Measurements from ENCODE around the gene SLK. TPM values are rescaled to one million over a fixed set of nuclear protein-coding genes. Genes with fewer than 3 reads are reported as not detected.

Gene SLK
- total and polyA plus RNA-seq, 2 of the 4 experiments (the other 2 are of a cell fraction): 8.1 to 21.5 TPM

DNA sequence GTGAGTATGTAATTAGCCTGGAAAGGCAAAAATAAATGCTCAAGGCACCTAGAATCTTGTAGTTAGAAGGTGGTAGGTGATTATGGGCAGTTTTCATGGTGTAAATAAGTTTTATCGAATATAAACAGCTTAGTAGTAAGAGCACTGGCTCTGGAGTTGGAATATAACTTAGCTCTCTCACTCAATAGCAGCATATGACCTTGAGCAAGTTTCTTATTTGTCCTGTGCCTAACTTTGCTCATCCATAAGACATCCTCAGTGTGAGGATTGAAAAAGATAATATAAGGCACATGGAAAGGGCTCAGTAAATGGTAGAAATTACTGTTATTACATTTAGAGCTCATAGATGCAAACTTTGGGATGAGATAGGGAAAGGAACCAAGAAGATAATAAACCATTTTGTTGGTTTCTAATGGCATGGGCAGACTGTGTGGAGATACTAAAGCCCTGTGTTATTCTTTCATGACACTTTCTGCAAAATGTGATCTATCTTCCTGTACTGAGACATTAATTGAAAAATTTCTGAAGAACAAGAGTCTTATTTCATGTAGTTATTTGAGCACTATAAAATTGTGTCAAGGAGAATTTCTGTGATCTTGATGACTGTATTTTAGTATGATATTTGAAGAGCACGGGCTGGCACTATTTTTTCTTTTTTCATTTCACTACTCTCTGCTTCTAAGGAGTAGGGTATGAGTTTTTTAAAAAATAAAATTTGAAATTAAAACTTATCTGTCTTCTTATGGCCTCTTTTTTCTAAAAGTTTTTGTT lies 3.1 kb downstream of the SLK start:
- Histone ChIP-seq H2AK9ac (replicated peaks; ENCODE audit: low read depth, low read length, poor library complexity) (no peak overlapping the region), H3K79me1 (ENCODE audit: low read depth in 1 of 2, low read length in 2 of 2) (peaks cover 12 to 34% of the 10 kb centered on the region in 2 experiments), H3K14ac (replicated peaks; ENCODE audit: low read depth, low read length) (no peak overlapping the region; the same call in 1 of the 2 replicates), H3K4ac (ENCODE audit: low read depth, low read length) (no peak overlapping the region), H2BK20ac (ENCODE audit: low read depth, low read length) (no peak overlapping the region), H3K23ac (ENCODE audit: low read depth, low read length) (no peak overlapping the region; the same call in 1 of the 2 replicates), H2AFZ (replicated peaks; ENCODE audit: low read length, poor library complexity) (no peak overlapping the region), H3K36me3 (ENCODE audit: control insufficient read depth, insufficient read depth, low read length) (no peaks in the 10 kb centered on the region), H2BK5ac (ENCODE audit: low read depth, low read length, poor library complexity, severe bottlenecking) (no peak overlapping the region), H3K56ac (ENCODE audit: extremely low read depth, insufficient read depth, low read length) (no peak overlapping the region), H3K9me1 (ENCODE audit: insufficient read depth, low read length) (peaks cover 3% of the 10 kb centered on the region), H3K4me3 (ENCODE audit: insufficient read depth, low read depth, low read length) (peak overlapping the region; percentile 93; the same call in 1 of the 2 replicates), H4K5ac (ENCODE audit: low read depth, low read length) (no peak overlapping the region), H3K4me1 (ENCODE audit: control insufficient read depth, insufficient read depth, low read length) (no peaks in the 10 kb centered on the region; the same call in 1 of the 2 replicates), H3K27me3 (ENCODE audit: control insufficient read depth, insufficient read depth, low read length) (no peaks in the 10 kb centered on the region), H2BK120ac (ENCODE audit: low read depth, low read length) (no peak overlapping the region), H3K18ac (ENCODE audit: low read depth, low read length) (no peak overlapping the region), H3K27ac (ENCODE audit: insufficient read depth, low read length) (no peak overlapping the region), H4K20me1 (ENCODE audit: insufficient read depth, low read length) (peaks cover 27% of the 10 kb centered on the region; the same call in 1 of the 2 replicates), H3K9me3 (ENCODE audit: control insufficient read depth, insufficient read depth, low read length) (no peaks in the 10 kb centered on the region), H3K4me2 (ENCODE audit: low read depth, low read length) (peak overlapping the region; percentile 67), H3K9ac (ENCODE audit: low read depth, low read length) (peak overlapping the region; percentile 57; the same call in 1 of the 2 replicates), H2BK15ac (ENCODE audit: low read depth, low read length) (no peak overlapping the region), H2AK5ac (ENCODE audit: low read depth, low read length) (no peak overlapping the region), H4K91ac (ENCODE audit: insufficient read depth, low read depth, low read length) (no peak overlapping the region), H4K8ac (ENCODE audit: low read depth in 2 of 2, low read length in 2 of 2) (no peak overlapping the region)
- CTCF ChIA-PET: interaction anchor here (0.6 to 0.7 kb wide), 2 partner anchors 11 to 155 kb away, joined by 3 read pairs; no protein-coding TSS in a partner anchor
- DNase-seq: no peak
- in situ Hi-C loops (cut with MboI; ENCODE audit: low sequenced_read_pairs): no loop called here
- POLR2A ChIA-PET (ENCODE audit: unreplicated experiment): interaction anchor here (0.5 kb wide), 1 partner anchor 355 kb away, joined by 3 read pairs; no protein-coding TSS in a partner anchor
- no TSS peak for BruUV-seq (replicated peaks)
- WGBS, 2 experiments (ENCODE audit: extremely low coverage in 2 of 2, insufficient read length in 1 of 2): no CpG with 5 or more reads among the region's 2 CpGs
- intact Hi-C loops (cut with micrococcal nuclease): loop anchor here (5.0 kb wide), 3 partner anchors 42 to 237 kb away; partner anchors contain the start of gene STN1
- dilution Hi-C loops (cut with HindIII; ENCODE audit: low sequenced_read_pairs, unreplicated experiment): no loop called here
- ATAC-seq (ENCODE audit: low read depth): no peak
- TF ChIP-seq, protein P1, sequence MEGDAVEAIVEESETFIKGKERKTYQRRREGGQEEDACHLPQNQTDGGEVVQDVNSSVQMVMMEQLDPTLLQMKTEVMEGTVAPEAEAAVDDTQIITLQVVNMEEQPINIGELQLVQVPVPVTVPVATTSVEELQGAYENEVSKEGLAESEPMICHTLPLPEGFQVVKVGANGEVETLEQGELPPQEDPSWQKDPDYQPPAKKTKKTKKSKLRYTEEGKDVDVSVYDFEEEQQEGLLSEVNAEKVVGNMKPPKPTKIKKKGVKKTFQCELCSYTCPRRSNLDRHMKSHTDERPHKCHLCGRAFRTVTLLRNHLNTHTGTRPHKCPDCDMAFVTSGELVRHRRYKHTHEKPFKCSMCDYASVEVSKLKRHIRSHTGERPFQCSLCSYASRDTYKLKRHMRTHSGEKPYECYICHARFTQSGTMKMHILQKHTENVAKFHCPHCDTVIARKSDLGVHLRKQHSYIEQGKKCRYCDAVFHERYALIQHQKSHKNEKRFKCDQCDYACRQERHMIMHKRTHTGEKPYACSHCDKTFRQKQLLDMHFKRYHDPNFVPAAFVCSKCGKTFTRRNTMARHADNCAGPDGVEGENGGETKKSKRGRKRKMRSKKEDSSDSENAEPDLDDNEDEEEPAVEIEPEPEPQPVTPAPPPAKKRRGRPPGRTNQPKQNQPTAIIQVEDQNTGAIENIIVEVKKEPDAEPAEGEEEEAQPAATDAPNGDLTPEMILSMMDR (conservative IDR thresholded peaks at IDR 0.05; ENCODE audit: low read depth, low read length): no peak
- no peak for TF ChIP-seq POLR2A (IDR thresholded peaks at IDR 0.05; ENCODE audit: low read depth, low read length)
- TF ChIP-seq, protein P2, sequence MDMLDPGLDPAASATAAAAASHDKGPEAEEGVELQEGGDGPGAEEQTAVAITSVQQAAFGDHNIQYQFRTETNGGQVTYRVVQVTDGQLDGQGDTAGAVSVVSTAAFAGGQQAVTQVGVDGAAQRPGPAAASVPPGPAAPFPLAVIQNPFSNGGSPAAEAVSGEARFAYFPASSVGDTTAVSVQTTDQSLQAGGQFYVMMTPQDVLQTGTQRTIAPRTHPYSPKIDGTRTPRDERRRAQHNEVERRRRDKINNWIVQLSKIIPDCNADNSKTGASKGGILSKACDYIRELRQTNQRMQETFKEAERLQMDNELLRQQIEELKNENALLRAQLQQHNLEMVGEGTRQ (IDR thresholded peaks at IDR 0.05; ENCODE audit: low read depth, low read length): no peak
- no peak for TF ChIP-seq BHLHE40 (IDR thresholded peaks at IDR 0.05; ENCODE audit: low read depth, low read length)
- TF ChIP-seq RFX5 (IDR thresholded peaks at IDR 0.05; ENCODE audit: low read depth, low read length): no peak
- no peak for TF ChIP-seq MAFK (IDR thresholded peaks at IDR 0.05; ENCODE audit: low read depth, low read length)
- TF ChIP-seq MXI1 (IDR thresholded peaks at IDR 0.05; ENCODE audit: borderline replicate concordance, low read depth, low read length): no peak
- TF ChIP-seq FOS (IDR thresholded peaks at IDR 0.05; ENCODE audit: low read depth, low read length): no peak
- TF ChIP-seq NFE2L2 (IDR thresholded peaks at IDR 0.05; ENCODE audit: low read depth, low read length): no peak
- TF ChIP-seq MAZ (IDR thresholded peaks at IDR 0.05; ENCODE audit: borderline replicate concordance, low read depth, low read length): no peak
- TF ChIP-seq RCOR1 (IDR thresholded peaks at IDR 0.05; ENCODE audit: insufficient replicate concordance, low read length): no peak
- TF ChIP-seq RAD21 (IDR thresholded peaks at IDR 0.05; ENCODE audit: low read length): no peak
- TF ChIP-seq CHD1 (IDR thresholded peaks at IDR 0.05; ENCODE audit: low read depth, low read length): no peak
- no peak for TF ChIP-seq SMC3 (IDR thresholded peaks at IDR 0.05; ENCODE audit: low read depth, low read length)
- no peak for TF ChIP-seq CEBPB (IDR thresholded peaks at IDR 0.05; ENCODE audit: low read depth, low read length)

All from IMR-90 (cell line).